CD4-positive, alpha-beta memory T cell (primary cell): Measurements from ENCODE around the gene SLC30A5. TPM values are rescaled to one million over a fixed set of nuclear protein-coding genes. Genes with fewer than 3 reads are reported as not detected.

Experiments used
- CTCF ChIA-PET: fragments of 350-600 bp; sonication (Branson Sonifier 250); formaldehyde crosslinking; loops from one replicate; lab custom pipeline; 2021; ENCODE audit warnings: inconsistent platforms; ENCODE audit not compliant: partially characterized antibody; lab: Charles Lee
- POLR2A ChIA-PET: fragments of 350-600 bp; sonication (Branson Sonifier 250); formaldehyde crosslinking; loops from one replicate; lab custom pipeline; 2021; ENCODE audit not compliant: partially characterized antibody; lab: Charles Lee
- DNase-seq, 5 donors: peaks; one replicate each; pipeline versions ENCODE4 v3.0.0 to v3.0.0-alpha.2; 2020 to 2022; ENCODE audit warnings: mixed read lengths in 1 of 5
- H3K27ac ChIP-seq: one replicate; pipeline ENCODE4 v1.7.0; 2013; ENCODE audit warnings: low read depth, low read length
- H3K27me3 ChIP-seq: 2 replicates; pipeline ENCODE4 v1.7.0; 2013; ENCODE audit warnings: mild to moderate bottlenecking, low read length, moderate library complexity; ENCODE audit not compliant: insufficient read depth
- H3K36me3 ChIP-seq: 2 replicates; pipeline ENCODE4 v1.7.0; 2013; ENCODE audit warnings: mild to moderate bottlenecking, low read length, moderate library complexity; ENCODE audit not compliant: insufficient read depth
- H3K4me1 ChIP-seq: 2 replicates; pipeline ENCODE4 v1.7.0; 2013; ENCODE audit warnings: mild to moderate bottlenecking, low read length, moderate library complexity; ENCODE audit not compliant: insufficient read depth
- H3K4me3 ChIP-seq, 2 donors: one replicate each; pipeline ENCODE4 v1.7.0; 2013; ENCODE audit warnings: low read length in 2 of 2, mild to moderate bottlenecking in 1 of 2
- H3K9me3 ChIP-seq, 2 donors: one replicate each; pipeline ENCODE4 v1.7.0; 2013; ENCODE audit warnings: low read length in 2 of 2, control low read depth in 1 of 2; ENCODE audit not compliant: control insufficient read depth in 1 of 2
- H3K27ac Mint-ChIP-seq, 7 donors: one replicate each; pipeline ENCODE4 v1.8.0; 2020 to 2021; ENCODE audit warnings: mixed read lengths in 7 of 7, mild to moderate bottlenecking in 6 of 7, inconsistent platforms in 3 of 7, moderate library complexity in 3 of 7
- H3K27me3 Mint-ChIP-seq, 2 donors: one replicate each; pipeline ENCODE4 v1.8.0; 2020 to 2021; ENCODE audit warnings: mixed read lengths in 2 of 2
- H3K36me3 Mint-ChIP-seq, 2 donors: one replicate each; pipeline ENCODE4 v1.8.0; 2020 to 2021; ENCODE audit warnings: mixed read lengths in 2 of 2, inconsistent platforms in 1 of 2, mild to moderate bottlenecking in 1 of 2
- H3K4me1 Mint-ChIP-seq, 4 donors: one replicate each; pipeline ENCODE4 v1.8.0; 2020 to 2021; ENCODE audit warnings: mixed read lengths in 4 of 4, mild to moderate bottlenecking in 1 of 4
- H3K4me3 Mint-ChIP-seq, 8 donors: one replicate each; pipeline ENCODE4 v1.8.0; 2020 to 2021; ENCODE audit warnings: mixed read lengths in 8 of 8, mild to moderate bottlenecking in 7 of 8, moderate library complexity in 6 of 8, inconsistent platforms in 3 of 8
- H3K9me3 Mint-ChIP-seq, 8 donors: one replicate each; pipeline ENCODE4 v1.8.0; 2020 to 2021; ENCODE audit warnings: mixed read lengths in 8 of 8, mild to moderate bottlenecking in 5 of 8, inconsistent platforms in 3 of 8, moderate library complexity in 1 of 8
- intact Hi-C: fragments of 100-400 bp; cut with micrococcal nuclease; formaldehyde crosslinking; loops from one replicate; pipeline ENCODE4 v1.15.1; 2023
- polyA plus RNA-seq, 2 donors: library from polyadenylated mRNA; unstranded; fragments of 300-500 nt; fragmentation: Illumina TruSeq; gene quantifications; one replicate each; pipeline ENCODE4 v1.2.3, GENCODE V29; 2021
- total RNA-seq, 2 experiments: library from RNA; stranded (reverse); gene quantifications; one replicate each; pipeline ENCODE4 v1.2.3, GENCODE V29; 2021

SLC30A5 gene
- total and polyA plus RNA-seq, 4 experiments from 2014 or later = 32.7 to 50.2 (median 40.3) TPM

GRCh38 chr5:69050214-69050613, 43.6 kb upstream of the SLC30A5 start:
- no peaks in the 10 kb centered on the region for H3K4me1 ChIP-seq
- Mint-ChIP-seq H3K9me3 (peaks cover 0 to under 1% (median 0%) of the 10 kb centered on the region in 8 donors), H3K4me1 (no peaks in the 10 kb centered on the region), H3K27me3 (peaks cover 0 to 2% of the 10 kb centered on the region in 2 donors), H3K27ac (no peak overlapping the region), H3K4me3 (no peak overlapping the region), H3K36me3 (no peaks in the 10 kb centered on the region)
- no peak overlapping the region for H3K4me3 ChIP-seq
- no peak for DNase-seq
- H3K36me3 ChIP-seq = no peaks in the 10 kb centered on the region
- CTCF ChIA-PET = interaction anchor here (1.9 kb wide), 1 partner anchor 284 kb away, joined by 7 read pairs; no protein-coding TSS in a partner anchor
- H3K9me3 ChIP-seq = no peaks in the 10 kb centered on the region
- POLR2A ChIA-PET = no interaction called here
- H3K27ac ChIP-seq = no peak overlapping the region
- H3K27me3 ChIP-seq = peaks cover 3% of the 10 kb centered on the region
- intact Hi-C loops = no loop called here

GRCh38 chr5:69052181-69052580, 41.6 kb upstream of the SLC30A5 start:
- Mint-ChIP-seq H3K36me3 (no peaks in the 10 kb centered on the region), H3K27me3 (peaks cover 0 to 2% of the 10 kb centered on the region in 2 donors), H3K27ac (no peak overlapping the region)

DNA sequence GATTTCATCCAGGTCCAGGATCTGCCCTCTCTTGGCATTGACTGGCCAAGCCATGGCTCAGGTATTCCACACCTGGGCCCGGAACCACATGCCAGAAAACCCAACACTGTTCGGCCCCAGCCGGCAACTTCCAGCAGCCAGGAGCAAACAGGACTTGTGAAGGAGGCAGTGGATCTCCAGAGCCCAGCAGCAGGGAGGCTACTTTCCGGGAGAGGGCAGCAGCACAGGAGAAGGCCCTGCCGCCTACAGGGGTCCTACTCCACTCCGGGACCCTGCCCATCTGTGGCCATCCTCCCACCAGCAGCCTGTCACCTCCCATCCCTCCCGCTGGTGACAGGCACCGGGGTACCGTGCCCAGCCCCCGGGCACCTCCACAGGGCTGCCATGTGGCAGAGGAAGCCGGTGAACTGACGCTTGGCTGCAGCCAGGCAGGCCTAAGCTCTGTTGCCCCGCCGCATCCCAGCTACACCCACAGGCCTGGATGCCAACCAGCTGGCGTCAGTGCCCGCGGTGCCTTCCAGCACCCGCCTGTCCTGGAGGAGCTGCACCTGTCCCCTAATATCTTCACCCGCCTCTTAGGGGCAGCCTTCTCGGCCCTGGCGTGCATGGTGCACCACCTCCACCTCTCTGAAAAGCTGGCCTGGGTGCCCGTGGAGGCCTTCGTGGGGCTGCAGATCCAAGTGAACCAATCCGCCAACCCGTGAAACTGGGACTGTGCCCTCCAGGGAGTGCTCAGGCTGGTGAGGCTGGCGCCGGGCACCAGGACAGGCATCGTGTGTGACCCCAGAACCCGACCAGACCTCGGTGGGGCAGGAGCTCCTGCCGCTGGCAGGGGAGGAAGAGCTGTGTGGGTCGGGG, 18.9 kb upstream of the SLC30A5 start:
- H3K27me3 Mint-ChIP-seq = peaks cover 4 to 7% of the 10 kb centered on the region in 2 donors
- intact Hi-C loops = no loop called here
- ChIA-PET CTCF (no interaction called here), POLR2A (no interaction called here)
- H3K27ac Mint-ChIP-seq = no peak overlapping the region
- Histone ChIP-seq H3K27me3 (no peaks in the 10 kb centered on the region), H3K9me3 (no peaks in the 10 kb centered on the region), H3K4me1 (no peaks in the 10 kb centered on the region), H3K4me3 (no peak overlapping the region), H3K27ac (no peak overlapping the region), H3K36me3 (no peaks in the 10 kb centered on the region)
- no peaks in the 10 kb centered on the region for H3K36me3 Mint-ChIP-seq
- no peak overlapping the region for H3K4me3 Mint-ChIP-seq
- H3K9me3 Mint-ChIP-seq = no peaks in the 10 kb centered on the region
- no peaks in the 10 kb centered on the region for H3K4me1 Mint-ChIP-seq
- no peak for DNase-seq

More at GRCh38 chr5:69052181-69052580, 41.6 kb upstream of the SLC30A5 start:
- peaks cover 0 to 7% (median 0%) of the 10 kb centered on the region in 8 donors for H3K9me3 Mint-ChIP-seq
- ChIA-PET POLR2A (no interaction called here), CTCF (no interaction called here)
- no peaks in the 10 kb centered on the region for H3K4me1 Mint-ChIP-seq
- DNase-seq = no peak
- no peak overlapping the region for H3K27ac ChIP-seq
- no peaks in the 10 kb centered on the region for H3K4me1 ChIP-seq
- intact Hi-C loops = no loop called here
- no peaks in the 10 kb centered on the region for H3K36me3 ChIP-seq
- H3K4me3 Mint-ChIP-seq = no peak overlapping the region
- peaks cover 3% of the 10 kb centered on the region for H3K27me3 ChIP-seq
- H3K9me3 ChIP-seq = no peaks in the 10 kb centered on the region
- no peak overlapping the region for H3K4me3 ChIP-seq

DNA sequence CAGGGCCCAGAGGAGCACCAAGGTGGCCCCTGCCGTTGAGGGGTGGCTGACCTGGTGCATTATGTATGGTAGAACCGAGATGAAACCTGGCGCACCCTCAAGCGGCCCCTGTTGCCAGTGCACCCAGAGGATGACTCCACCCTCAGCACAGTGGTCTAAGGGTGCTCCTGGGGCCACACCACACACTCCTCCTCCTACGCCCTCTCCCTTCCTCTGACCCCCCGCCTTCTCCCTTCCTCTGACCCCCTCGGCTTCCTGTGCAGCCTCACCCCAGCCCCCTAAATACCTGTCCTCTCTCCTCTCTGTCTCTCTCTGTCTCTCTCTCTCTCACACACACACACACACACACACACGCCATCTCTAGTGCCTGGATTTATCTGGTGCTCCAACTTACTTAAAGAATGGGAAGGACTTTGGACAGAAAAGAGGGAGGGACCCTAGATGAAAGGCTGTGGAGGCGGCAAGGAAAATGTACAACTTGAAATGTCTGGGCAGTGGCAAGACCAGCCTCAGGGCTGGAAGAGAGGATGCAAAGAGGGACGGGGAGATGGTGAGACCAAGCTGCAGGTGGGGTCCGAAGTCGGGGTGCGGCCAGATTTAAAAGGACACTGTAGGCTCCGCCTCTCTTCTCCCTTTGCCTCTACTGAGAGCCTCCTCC, 18.2 kb upstream of the SLC30A5 start:
- Mint-ChIP-seq H3K27me3 (peaks cover 4 to 7% of the 10 kb centered on the region in 2 donors), H3K4me1 (no peaks in the 10 kb centered on the region), H3K4me3 (no peak overlapping the region), H3K27ac (no peak overlapping the region), H3K9me3 (no peaks in the 10 kb centered on the region), H3K36me3 (no peaks in the 10 kb centered on the region)
- no peaks in the 10 kb centered on the region for H3K36me3 ChIP-seq
- CTCF ChIA-PET = no interaction called here
- H3K4me3 ChIP-seq = no peak overlapping the region
- DNase-seq = no peak
- no peaks in the 10 kb centered on the region for H3K4me1 ChIP-seq
- H3K27me3 ChIP-seq = no peaks in the 10 kb centered on the region
- no peak overlapping the region for H3K27ac ChIP-seq
- POLR2A ChIA-PET = no interaction called here
- H3K9me3 ChIP-seq = no peaks in the 10 kb centered on the region
- intact Hi-C loops = no loop called here

- H3K4me1 Mint-ChIP-seq = peaks cover 0 to 6% (median 2%) of the 10 kb centered on the region in 4 donors
- Histone ChIP-seq H3K36me3 (no peaks in the 10 kb centered on the region), H3K27ac (no peak overlapping the region), H3K4me1 (no peaks in the 10 kb centered on the region), H3K9me3 (no peaks in the 10 kb centered on the region), H3K27me3 (no peaks in the 10 kb centered on the region), H3K4me3 (no peak overlapping the region)
- CTCF ChIA-PET = no interaction called here
- no peaks in the 10 kb centered on the region for H3K9me3 Mint-ChIP-seq
- no peak overlapping the region for H3K27ac Mint-ChIP-seq
- POLR2A ChIA-PET = no interaction called here
- H3K36me3 Mint-ChIP-seq = no peaks in the 10 kb centered on the region
- intact Hi-C loops = no loop called here
- H3K4me3 Mint-ChIP-seq = no peak overlapping the region
- DNase-seq = no peak
- H3K27me3 Mint-ChIP-seq = peaks cover 3 to 4% of the 10 kb centered on the region in 2 donors
Observed at GRCh38 chr5:69078921-69079540, 14.8 kb upstream of the SLC30A5 start.

GRCh38 chr5:69079556-69079955, 14.3 kb upstream of the SLC30A5 start:
- POLR2A ChIA-PET = no interaction called here
- no peaks in the 10 kb centered on the region for H3K9me3 Mint-ChIP-seq
- Histone ChIP-seq H3K4me1 (no peaks in the 10 kb centered on the region), H3K27ac (no peak overlapping the region), H3K27me3 (no peaks in the 10 kb centered on the region), H3K9me3 (no peaks in the 10 kb centered on the region), H3K36me3 (no peaks in the 10 kb centered on the region), H3K4me3 (no peak overlapping the region)
- no peak for DNase-seq
- CTCF ChIA-PET = no interaction called here
- H3K4me1 Mint-ChIP-seq = peaks cover 0 to 8% (median 3%) of the 10 kb centered on the region in 4 donors
- intact Hi-C loops = no loop called here
- no peaks in the 10 kb centered on the region for H3K36me3 Mint-ChIP-seq
- no peak overlapping the region for H3K4me3 Mint-ChIP-seq
- peaks cover 1 to 4% of the 10 kb centered on the region in 2 donors for H3K27me3 Mint-ChIP-seq
- H3K27ac Mint-ChIP-seq = no peak overlapping the region

DNA sequence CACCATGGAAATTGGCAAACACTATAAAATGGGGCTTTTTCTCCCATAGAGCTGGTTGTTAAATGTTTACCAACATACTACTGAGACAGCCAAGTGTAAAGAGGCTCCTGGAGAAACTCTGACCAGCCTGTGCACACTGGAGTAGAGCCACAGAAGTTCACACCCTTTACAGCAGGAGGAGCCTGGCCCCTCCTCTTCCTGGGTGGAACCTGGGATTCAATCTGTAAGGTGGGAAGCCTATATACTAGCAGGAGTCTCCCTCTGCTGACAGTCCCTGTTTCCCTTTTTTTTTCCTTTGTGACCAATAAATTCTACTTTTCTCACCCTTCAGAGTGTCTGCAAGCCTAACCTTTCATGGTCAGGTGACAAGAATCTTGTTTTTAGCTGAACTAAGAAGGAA, 10.4 kb upstream of the SLC30A5 start:
- H3K9me3 ChIP-seq = no peaks in the 10 kb centered on the region
- H3K36me3 ChIP-seq = no peaks in the 10 kb centered on the region
- Mint-ChIP-seq H3K27ac (no peak overlapping the region), H3K4me1 (peaks cover 0 to 8% (median 3%) of the 10 kb centered on the region in 4 donors), H3K9me3 (no peaks in the 10 kb centered on the region), H3K4me3 (no peak overlapping the region), H3K27me3 (peaks cover 1% of the 10 kb centered on the region in 2 donors), H3K36me3 (no peaks in the 10 kb centered on the region)
- H3K27me3 ChIP-seq = no peaks in the 10 kb centered on the region
- ChIA-PET POLR2A (no interaction called here), CTCF (interaction anchor here (0.6 to 3.7 kb wide), 3 partner anchors 10 to 168 kb away, joined by 3 to 16 read pairs (median 4); partner anchors contain the start of gene SLC30A5)
- no peaks in the 10 kb centered on the region for H3K4me1 ChIP-seq
- no peak for DNase-seq
- no peak overlapping the region for H3K27ac ChIP-seq
- intact Hi-C loops = loop anchor here (2.0 kb wide), 1 partner anchor 127 kb away; no protein-coding TSS in a partner anchor
- H3K4me3 ChIP-seq = no peak overlapping the region
